HCT116 (cell line): Measurements from ENCODE around the gene BAIAP2L2.

Source experiments
- ATF3 ChIP-seq: IDR thresholded peaks from 2 replicates; pipeline ENCODE4 v1.6.1; 2012
- EGR1 ChIP-seq: IDR thresholded peaks from 2 replicates; pipeline ENCODE4 v1.6.1; 2012; ENCODE audit warnings: low read depth
- EZH2 ChIP-seq: fragments of 200-600 bp; sonication (generic); IDR thresholded peaks from 2 replicates; pipeline ENCODE4 v1.6.1; 2017; ENCODE audit warnings: antibody characterized with exemption, mixed run types
- EZH2phosphoT487 ChIP-seq: fragments of 200-600 bp; IDR thresholded peaks from 2 replicates; pipeline ENCODE4 v1.6.1; 2018; ENCODE audit warnings: antibody characterized with exemption, borderline replicate concordance
- FOSL1 ChIP-seq: IDR thresholded peaks from 2 replicates; pipeline ENCODE4 v1.6.1; 2012; ENCODE audit warnings: low read depth
- JUND ChIP-seq: IDR thresholded peaks from 2 replicates; pipeline ENCODE4 v1.6.1; 2012
- POLR2A ChIP-seq: IDR thresholded peaks from 2 replicates; pipeline ENCODE4 v1.7.0; 2011; ENCODE audit warnings: borderline replicate concordance; ENCODE audit not compliant: insufficient read depth, insufficient read length; ENCODE audit errors: extremely low read depth
- POLR2AphosphoS5 ChIP-seq: IDR thresholded peaks from 2 replicates; pipeline ENCODE4 v1.6.1; 2011; ENCODE audit warnings: mild to moderate bottlenecking, low read depth, low read length, moderate library complexity
- RAD21 ChIP-seq: IDR thresholded peaks from 2 replicates; pipeline ENCODE4 v1.6.1; 2012; ENCODE audit warnings: low read depth, mild to moderate bottlenecking
- SIN3A ChIP-seq: IDR thresholded peaks from 2 replicates; pipeline ENCODE4 v1.6.1; 2012; ENCODE audit warnings: low read depth
- SP1 ChIP-seq: IDR thresholded peaks from 2 replicates; pipeline ENCODE4 v1.6.1; 2012; ENCODE audit warnings: low read depth
- YY1 ChIP-seq: IDR thresholded peaks from 2 replicates; pipeline ENCODE4 v1.6.1; 2011; ENCODE audit warnings: low read length, low read depth, moderate library complexity, mild to moderate bottlenecking; ENCODE audit not compliant: insufficient replicate concordance; ENCODE audit errors: extremely low read depth
- TF ChIP-seq, protein P1 (sequence below), 3 experiments: fragments of 200-600 bp in 1 of 3; sonication (generic) in 1 of 3; IDR thresholded peaks in 2 of 3; conservative IDR thresholded peaks in 1 of 3; 2 replicates each; pipeline ENCODE4 v1.5.1; 2012 to 2017; ENCODE audit warnings: low read depth in 2 of 3, low read length in 2 of 3, antibody characterized with exemption in 1 of 3, borderline replicate concordance in 1 of 3, control low read depth in 1 of 3, mild to moderate bottlenecking in 1 of 3, mixed read lengths in 1 of 3, mixed run types in 1 of 3, moderate library complexity in 1 of 3; ENCODE audit not compliant: insufficient read depth in 1 of 3

DNA sequence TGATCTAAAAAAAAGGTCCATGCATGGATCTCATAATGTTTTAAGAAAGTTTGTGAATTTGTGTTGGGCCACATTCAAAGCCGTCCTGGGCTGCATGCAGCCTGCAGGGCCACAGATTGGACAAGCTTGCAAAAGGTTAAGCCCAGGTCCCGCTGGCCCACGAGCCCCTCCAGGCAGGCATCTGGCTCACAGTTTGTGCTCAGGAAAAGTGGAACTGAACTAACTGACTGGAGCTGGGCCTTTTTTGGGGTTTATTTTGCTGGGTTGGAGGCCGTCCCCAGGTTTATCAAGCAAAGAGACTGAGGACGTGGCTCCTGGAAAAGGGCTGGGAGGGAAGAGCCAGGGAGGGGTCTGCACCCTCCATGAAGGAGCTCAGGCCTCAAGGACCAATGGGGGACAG lies 32.1 kb upstream of the BAIAP2L2 start:
- TF ChIP-seq EZH2, result no peak
- TF ChIP-seq, protein P1, sequence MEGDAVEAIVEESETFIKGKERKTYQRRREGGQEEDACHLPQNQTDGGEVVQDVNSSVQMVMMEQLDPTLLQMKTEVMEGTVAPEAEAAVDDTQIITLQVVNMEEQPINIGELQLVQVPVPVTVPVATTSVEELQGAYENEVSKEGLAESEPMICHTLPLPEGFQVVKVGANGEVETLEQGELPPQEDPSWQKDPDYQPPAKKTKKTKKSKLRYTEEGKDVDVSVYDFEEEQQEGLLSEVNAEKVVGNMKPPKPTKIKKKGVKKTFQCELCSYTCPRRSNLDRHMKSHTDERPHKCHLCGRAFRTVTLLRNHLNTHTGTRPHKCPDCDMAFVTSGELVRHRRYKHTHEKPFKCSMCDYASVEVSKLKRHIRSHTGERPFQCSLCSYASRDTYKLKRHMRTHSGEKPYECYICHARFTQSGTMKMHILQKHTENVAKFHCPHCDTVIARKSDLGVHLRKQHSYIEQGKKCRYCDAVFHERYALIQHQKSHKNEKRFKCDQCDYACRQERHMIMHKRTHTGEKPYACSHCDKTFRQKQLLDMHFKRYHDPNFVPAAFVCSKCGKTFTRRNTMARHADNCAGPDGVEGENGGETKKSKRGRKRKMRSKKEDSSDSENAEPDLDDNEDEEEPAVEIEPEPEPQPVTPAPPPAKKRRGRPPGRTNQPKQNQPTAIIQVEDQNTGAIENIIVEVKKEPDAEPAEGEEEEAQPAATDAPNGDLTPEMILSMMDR (IDR thresholded peaks at IDR 0.05 in 2 of 3, conservative IDR thresholded peaks at IDR 0.05 in 1 of 3; ENCODE audit: borderline replicate concordance in 1 of 3, insufficient read depth in 1 of 3, low read depth in 2 of 3, low read length in 2 of 3), result no peak
- TF ChIP-seq POLR2A, result no peak
- TF ChIP-seq SP1, result no peak
- no peak for TF ChIP-seq JUND
- TF ChIP-seq SIN3A, result no peak
- no peak for TF ChIP-seq ATF3
- TF ChIP-seq POLR2AphosphoS5, result no peak
- TF ChIP-seq EGR1, result no peak
- no peak for TF ChIP-seq YY1
- TF ChIP-seq RAD21, result no peak
- no peak for TF ChIP-seq EZH2phosphoT487
- no peak for TF ChIP-seq FOSL1
